Embryonic facial prominence (tissue), 1 donor: Measurements from ENCODE around the gene IRF9.

ENCODE experiments used
- DNase-seq: peaks from one replicate; pipeline ENCODE4 v3.0.0-alpha.2; 2016; ENCODE audit errors: extremely low spot score

IRF9 gene

GRCh38 chr14:24147761-24148428 is 13.2 kb upstream of the IRF9 start:
- no peak for DNase-seq

- DNase-seq: no peak
These were observed 11.6 kb upstream of the IRF9 start for GRCh38 chr14:24149302-24149969.

GRCh38 chr14:24150061-24150460 is 11.0 kb upstream of the IRF9 start:
- DNase-seq: no peak

GRCh38 chr14:24150567-24150966 is 10.5 kb upstream of the IRF9 start:
- DNase-seq: no peak

- DNase-seq: no peak
These were observed 10.1 kb upstream of the IRF9 start for GRCh38 chr14:24150993-24151392.

- no peak for DNase-seq
These were observed 9.5 kb upstream of the IRF9 start for GRCh38 chr14:24151404-24152080.

- no peak for DNase-seq
These were observed 6.0 kb upstream of the IRF9 start for GRCh38 chr14:24155100-24155499.

GRCh38 chr14:24156840-24157239 is 4.2 kb upstream of the IRF9 start:
- DNase-seq: no peak

- DNase-seq: no peak
These were observed 3.7 kb upstream of the IRF9 start for GRCh38 chr14:24157331-24157730.

GRCh38 chr14:24159777-24160498 is 1.1 kb upstream of the IRF9 start:
- no peak for DNase-seq

GRCh38 chr14:24160499-24160849 is 591 bp upstream of the IRF9 start:
- DNase-seq: no peak

GRCh38 chr14:24162093-24162492 is 1.0 kb downstream of the IRF9 start:
- no peak for DNase-seq

- DNase-seq: no peak
These were observed 3.5 kb downstream of the IRF9 start for GRCh38 chr14:24164518-24164991.

GRCh38 chr14:24165785-24166184 is 4.7 kb downstream of the IRF9 start:
- DNase-seq: no peak

GRCh38 chr14:24167469-24168114 is 6.5 kb downstream of the IRF9 start:
- no peak for DNase-seq

GRCh38 chr14:24171422-24172260 is 10.6 kb downstream of the IRF9 start, which contains the start of gene REC8:
TSS of gene REC8 (plus strand) at chr14:24172080. CDS start at chr14:24172553, 473 bp downstream.
- peak; percentile 85 for DNase-seq

GRCh38 chr14:24172261-24172860 is 11.3 kb downstream of the IRF9 start:
- no peak for DNase-seq

- DNase-seq: no peak
These were observed 11.8 kb downstream of the IRF9 start for GRCh38 chr14:24172871-24173281.

GRCh38 chr14:24176599-24176998 is 15.5 kb downstream of the IRF9 start:
- DNase-seq: no peak
